Mucosa of descending colon (tissue), 3 donors: ENCODE data around the gene CAMSAP1. TPM values are rescaled to one million over a fixed set of nuclear protein-coding genes. Genes with fewer than 3 reads are reported as not detected.

ENCODE experiments used
- ATAC-seq: fragments of 200-7000 bp; cut with Tn5 transposase; one replicate; pipeline ENCODE4 v1.9.1; 2020; ENCODE audit warnings: mild to moderate bottlenecking, moderate library complexity
- DNase-seq, 3 donors: peaks; one replicate each; pipeline ENCODE4 v3.0.0-alpha.2; 2020
- H3K36me3 ChIP-seq: fragments of 200-600 bp; one replicate; pipeline ENCODE4 v1.8.0; 2021; ENCODE audit warnings: low read depth, mild to moderate bottlenecking
- H3K4me1 ChIP-seq: fragments of 200-600 bp; one replicate; pipeline ENCODE4 v1.8.0; 2021; ENCODE audit warnings: low read depth, mild to moderate bottlenecking
- H3K4me3 ChIP-seq: fragments of 200-600 bp; one replicate; pipeline ENCODE4 v1.8.0; 2021; ENCODE audit warnings: mild to moderate bottlenecking
- H3K9me3 ChIP-seq: fragments of 200-600 bp; one replicate; pipeline ENCODE4 v1.8.0; 2021; ENCODE audit warnings: mild to moderate bottlenecking
- intact Hi-C, 2 donors: fragments of 100-400 bp; cut with DNase I in 1 of 2; cut with micrococcal nuclease in 1 of 2; formaldehyde crosslinking; loops; one replicate each; pipeline versions ENCODE4 v1.11.0 to v1.11.1; 2022; cut with DNase I, micrococcal nuclease
- total RNA-seq, 3 donors: library from RNA; stranded (reverse); fragmentation: NEBNext Ultra II Directional in 2 of 3; extraction: Animal tissue kit (Norgen Biotek cat#: 25700) in 2 of 3; gene quantifications; one replicate each; pipeline versions ENCODE4 v1.2.1 to v1.2.4, GENCODE V29; 2021 to 2023
- TF ChIP-seq, protein P1 (sequence below): fragments of 200-600 bp; IDR thresholded peaks from one replicate; pipeline ENCODE4 v1.8.0; 2022; ENCODE audit warnings: antibody characterized with exemption, mild to moderate bottlenecking
- donor health status: DM: no; HTN: no; CAD: no; lungs with moderate emphysema.
- donor health status: DM: no; HTN: no; CAD: no.
- donor health status: DM: no; HTN: yes; CAD: no.

CAMSAP1 gene
- total RNA-seq, 3 donors from 2014 or later, result 11.5 to 37.8 (median 14.3) TPM

DNA sequence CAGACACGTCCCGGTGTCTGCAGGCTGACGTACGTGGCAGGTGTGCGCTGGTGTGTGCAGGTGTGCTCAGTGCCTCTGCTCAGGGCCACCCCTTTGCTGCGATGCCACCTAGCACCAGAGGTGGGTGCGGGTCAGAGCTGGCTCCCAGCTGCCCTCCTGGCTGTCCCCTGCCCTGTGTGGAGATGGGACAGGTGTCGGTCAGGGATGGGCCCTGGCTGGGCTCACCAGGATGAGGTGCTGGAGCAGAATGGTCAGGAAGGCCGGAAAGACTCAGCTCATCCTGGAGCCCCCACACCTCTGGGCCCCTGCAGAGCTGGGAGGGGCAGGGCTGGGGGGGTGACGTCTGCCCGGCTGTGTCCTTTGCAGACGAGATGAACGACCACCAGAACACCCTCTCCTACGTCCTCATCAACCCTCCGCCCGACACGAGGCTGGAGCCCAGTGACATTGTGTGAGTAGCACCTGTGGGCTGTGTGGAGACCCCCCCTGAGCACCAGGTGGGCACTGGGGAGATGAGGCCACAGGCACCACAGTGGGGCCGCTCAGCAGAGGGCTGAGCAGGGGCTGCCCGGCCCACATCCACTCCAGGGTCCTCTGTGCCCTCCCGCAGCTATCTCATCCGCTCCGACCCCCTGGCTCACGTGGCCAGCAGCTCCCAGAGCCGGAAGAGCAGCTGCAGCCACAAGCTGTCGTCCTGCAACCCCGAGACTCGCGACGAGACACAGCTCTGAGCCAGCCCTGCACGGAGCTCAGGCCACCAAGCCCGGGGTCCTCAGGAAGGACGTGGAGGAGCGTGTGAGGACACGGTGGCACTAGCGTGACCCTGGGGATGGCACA lies 115.7 kb downstream of the CAMSAP1 start:
- no peaks in the 10 kb centered on the region for H3K36me3 ChIP-seq
- DNase-seq, result no peak
- H3K4me1 ChIP-seq, result no peaks in the 10 kb centered on the region
- no peaks in the 10 kb centered on the region for H3K9me3 ChIP-seq
- no peak for ATAC-seq
- TF ChIP-seq, protein P1, sequence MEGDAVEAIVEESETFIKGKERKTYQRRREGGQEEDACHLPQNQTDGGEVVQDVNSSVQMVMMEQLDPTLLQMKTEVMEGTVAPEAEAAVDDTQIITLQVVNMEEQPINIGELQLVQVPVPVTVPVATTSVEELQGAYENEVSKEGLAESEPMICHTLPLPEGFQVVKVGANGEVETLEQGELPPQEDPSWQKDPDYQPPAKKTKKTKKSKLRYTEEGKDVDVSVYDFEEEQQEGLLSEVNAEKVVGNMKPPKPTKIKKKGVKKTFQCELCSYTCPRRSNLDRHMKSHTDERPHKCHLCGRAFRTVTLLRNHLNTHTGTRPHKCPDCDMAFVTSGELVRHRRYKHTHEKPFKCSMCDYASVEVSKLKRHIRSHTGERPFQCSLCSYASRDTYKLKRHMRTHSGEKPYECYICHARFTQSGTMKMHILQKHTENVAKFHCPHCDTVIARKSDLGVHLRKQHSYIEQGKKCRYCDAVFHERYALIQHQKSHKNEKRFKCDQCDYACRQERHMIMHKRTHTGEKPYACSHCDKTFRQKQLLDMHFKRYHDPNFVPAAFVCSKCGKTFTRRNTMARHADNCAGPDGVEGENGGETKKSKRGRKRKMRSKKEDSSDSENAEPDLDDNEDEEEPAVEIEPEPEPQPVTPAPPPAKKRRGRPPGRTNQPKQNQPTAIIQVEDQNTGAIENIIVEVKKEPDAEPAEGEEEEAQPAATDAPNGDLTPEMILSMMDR, result no peak
- intact Hi-C loops, result no loop called here
- H3K4me3 ChIP-seq, result no peak overlapping the region

DNA sequence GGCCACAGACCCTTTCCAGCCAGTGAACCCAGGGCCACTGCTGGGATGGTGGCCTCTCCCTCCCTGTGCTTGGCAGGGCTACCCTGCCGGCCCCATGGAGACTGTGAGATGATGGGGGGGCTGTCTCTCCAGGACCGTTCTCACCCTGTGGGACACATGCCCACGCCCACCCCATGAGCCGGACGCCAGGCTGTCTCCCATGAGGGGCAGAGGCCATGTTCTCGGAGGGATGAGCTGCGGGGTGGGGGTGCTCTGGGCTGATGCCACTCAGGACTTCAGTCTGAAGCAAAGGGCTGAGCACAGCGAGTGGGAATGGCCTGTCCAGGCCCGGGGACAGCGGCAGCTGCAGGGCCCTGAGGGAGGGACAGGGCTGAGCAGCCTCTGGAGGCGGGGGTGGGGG lies 116.5 kb downstream of the CAMSAP1 start:
- ATAC-seq (no peak), DNase-seq (no peak)
- TF ChIP-seq, protein P1, result no peak
- Histone ChIP-seq H3K4me3 (no peak overlapping the region), H3K9me3 (no peaks in the 10 kb centered on the region), H3K36me3 (no peaks in the 10 kb centered on the region), H3K4me1 (no peaks in the 10 kb centered on the region)
- intact Hi-C loops, result no loop called here

DNA sequence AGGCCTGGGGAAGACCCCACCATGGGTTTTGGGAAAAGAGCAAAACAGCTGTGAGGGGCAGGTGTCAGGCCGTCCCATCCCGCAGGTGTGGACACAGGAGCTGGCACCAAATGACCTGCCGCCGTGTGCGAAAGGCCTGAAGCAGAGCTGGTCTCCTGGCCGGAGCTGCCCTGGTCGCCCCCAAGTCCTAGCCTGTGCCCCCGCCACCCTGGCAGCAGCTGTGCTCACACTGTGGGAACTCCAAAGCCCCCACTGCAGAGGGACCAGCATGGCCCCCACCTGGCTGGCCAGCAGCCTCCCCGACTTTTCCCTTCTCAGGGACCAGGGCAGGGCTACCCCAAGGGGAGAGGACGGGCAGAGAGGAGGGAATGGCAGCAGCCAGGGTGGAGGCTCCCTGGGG lies 117.0 kb downstream of the CAMSAP1 start:
- ATAC-seq, result no peak
- TF ChIP-seq, protein P1, result no peak
- intact Hi-C loops, result no loop called here

GRCh38 chr9:135789838-135790291 lies 117.5 kb downstream of the CAMSAP1 start:
- no peak for ATAC-seq
- no peak for DNase-seq
- Histone ChIP-seq H3K4me1 (no peaks in the 10 kb centered on the region), H3K36me3 (no peaks in the 10 kb centered on the region), H3K4me3 (no peak overlapping the region), H3K9me3 (no peaks in the 10 kb centered on the region)
- intact Hi-C loops, result no loop called here
- TF ChIP-seq, protein P1, result no peak

More for the DNA sequence above, 117.0 kb downstream of the CAMSAP1 start:
- DNase-seq, result no peak
- Histone ChIP-seq H3K9me3 (no peaks in the 10 kb centered on the region), H3K36me3 (no peaks in the 10 kb centered on the region), H3K4me1 (no peaks in the 10 kb centered on the region), H3K4me3 (no peak overlapping the region)

GRCh38 chr9:135788576-135789300 lies 118.6 kb downstream of the CAMSAP1 start:
- no peaks in the 10 kb centered on the region for H3K36me3 ChIP-seq
- intact Hi-C loops, result no loop called here
- H3K4me3 ChIP-seq, result no peak overlapping the region
- DNase-seq (peak in 2 of 3 donors; percentile 12 to 47), ATAC-seq (peak; percentile 71)
- no peaks in the 10 kb centered on the region for H3K4me1 ChIP-seq
- H3K9me3 ChIP-seq, result no peaks in the 10 kb centered on the region
- TF ChIP-seq, protein P1, result no peak
